ENCODE data around the gene LTB.

GRCh38 chr6:31559958-31560696 lies 22.1 kb downstream of the LTB start:
- TF ChIP-seq CTCF (conservative IDR thresholded peaks at IDR 0.05; ENCODE audit: low read depth, low read length) = no peak
- no peak for TF ChIP-seq POLR2A (IDR thresholded peaks at IDR 0.05; ENCODE audit: low read depth, low read length)
- TF ChIP-seq RFX5 (IDR thresholded peaks at IDR 0.05; ENCODE audit: low read depth, low read length) = no peak
- no peak for TF ChIP-seq RCOR1 (IDR thresholded peaks at IDR 0.05; ENCODE audit: insufficient replicate concordance, low read length)
- TF ChIP-seq SMC3 (IDR thresholded peaks at IDR 0.05; ENCODE audit: low read depth, low read length) = no peak
- no peak for TF ChIP-seq NFE2L2 (IDR thresholded peaks at IDR 0.05; ENCODE audit: low read depth, low read length)
- TF ChIP-seq ELK1 (IDR thresholded peaks at IDR 0.05; ENCODE audit: borderline replicate concordance, low read depth, low read length) = no peak
- TF ChIP-seq BHLHE40 (IDR thresholded peaks at IDR 0.05; ENCODE audit: low read depth, low read length) = no peak
